ENCODE data around the gene BEST1. TPM values are rescaled to one million over a fixed set of nuclear protein-coding genes. Genes with fewer than 3 reads are reported as not detected.

The BEST1 gene
- total RNA-seq, 1 experiment from 2014 or later: 0.17 TPM

DNA sequence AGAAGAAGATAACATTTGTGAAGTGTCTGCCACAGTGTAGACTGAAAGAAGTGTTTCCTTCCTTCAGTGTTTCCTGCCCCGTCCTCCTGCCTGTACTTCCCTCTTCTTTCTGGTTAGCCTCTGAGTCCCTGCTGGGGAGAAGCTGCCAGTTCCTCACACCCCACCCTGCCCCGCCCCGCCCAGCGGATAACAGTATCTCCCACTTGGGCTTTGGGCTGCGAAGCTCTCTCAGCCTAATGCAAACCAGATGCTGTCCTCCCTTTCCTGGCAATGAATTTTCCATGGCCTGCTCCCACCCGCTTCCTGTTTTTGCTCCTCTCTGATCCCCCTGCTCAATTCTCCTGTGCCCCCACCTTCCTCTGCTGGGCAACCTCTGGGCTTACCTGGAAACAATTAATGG, 27.6 kb upstream of the BEST1 start:
- H3K27ac Mint-ChIP-seq: peak overlapping the region; percentile 94; the same call in 1 of the 2 replicates
- no peaks in the 10 kb centered on the region for H3K9me3 Mint-ChIP-seq
- peaks cover 48% of the 10 kb centered on the region for H3K4me1 Mint-ChIP-seq
- ChIA-PET CTCF (interaction anchor here (1.3 to 5.3 kb wide), 7 partner anchors 14 to 175 kb away, joined by 3 to 95 read pairs (median 17); no protein-coding TSS in a partner anchor), POLR2A (interaction anchor here (1.9 kb wide), 1 partner anchor 15 kb away, joined by 9 read pairs; no protein-coding TSS in a partner anchor)
- DNase-seq (ENCODE audit: low spot score): no peak
- peaks cover 20% of the 10 kb centered on the region for H3K27me3 Mint-ChIP-seq (ENCODE audit: low read depth)
- no peak for TF ChIP-seq FOXK1 (CRISPR knock-in tag; IDR thresholded peaks at IDR 0.05)
- no peak overlapping the region for H3K4me3 Mint-ChIP-seq
- no peaks in the 10 kb centered on the region for H3K36me3 Mint-ChIP-seq
- ATAC-seq: no peak; the same call in 1 of the 2 replicates

DNA sequence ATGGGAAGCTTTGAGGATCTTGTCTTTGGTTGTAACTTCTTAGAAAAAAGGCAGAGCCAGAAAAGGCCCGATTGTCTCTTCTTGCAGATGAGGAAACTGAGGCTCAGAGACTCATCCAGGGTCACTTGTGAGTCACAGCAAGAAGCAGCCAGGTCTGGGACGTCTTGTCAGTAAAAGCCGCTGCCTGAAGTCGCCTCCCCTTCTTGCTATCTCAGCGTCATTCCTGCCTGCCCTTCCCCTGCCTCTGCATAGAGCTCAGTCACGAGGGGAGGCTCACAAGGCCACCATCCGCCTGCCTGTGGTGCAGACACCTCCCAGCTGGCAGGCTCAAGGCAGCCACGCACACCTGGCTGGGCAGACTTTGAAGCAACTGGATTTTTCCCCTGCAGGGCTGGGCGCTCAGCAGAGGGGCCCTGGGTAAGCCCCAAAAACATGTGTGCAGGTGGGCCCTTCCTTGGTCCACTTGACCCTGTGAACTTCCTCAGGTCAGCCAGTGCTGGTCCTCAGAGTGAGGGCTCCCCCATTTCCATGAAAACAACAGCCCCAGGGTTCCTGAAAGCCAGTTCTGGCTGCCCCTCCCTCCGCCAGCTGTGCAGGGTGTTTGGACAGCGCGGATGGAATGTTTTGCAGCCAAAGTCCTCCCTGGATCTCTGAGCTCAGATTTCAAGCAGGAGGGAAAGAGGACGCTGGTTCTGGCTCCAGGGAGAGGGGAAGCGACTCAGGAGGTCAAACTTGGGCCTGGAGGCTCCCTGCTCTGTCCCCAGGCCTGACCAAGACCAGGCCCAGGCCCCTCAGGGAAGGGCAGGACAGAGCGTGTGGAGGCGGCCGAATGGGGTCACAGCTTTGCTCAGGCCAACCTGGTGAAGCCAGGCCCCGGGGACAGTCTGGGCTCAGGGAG, 26.7 kb upstream of the BEST1 start:
- H3K27me3 Mint-ChIP-seq (ENCODE audit: low read depth): peaks cover 11% of the 10 kb centered on the region
- ATAC-seq (peak; percentile 67), DNase-seq (ENCODE audit: low spot score) (peak; percentile 69)
- POLR2A ChIA-PET: interaction anchor here (1.9 kb wide), 1 partner anchor 16 kb away, joined by 9 read pairs; no protein-coding TSS in a partner anchor
- CTCF ChIA-PET: interaction anchor here (0.6 to 5.3 kb wide), 14 partner anchors 10 to 185 kb away, joined by 3 to 95 read pairs (median 6); no protein-coding TSS in a partner anchor
- TF ChIP-seq MAX (CRISPR knock-in tag; IDR thresholded peaks at IDR 0.05) (no peak), TEAD1 (CRISPR knock-in tag; IDR thresholded peaks at IDR 0.05) (no peak), JAZF1 (CRISPR knock-in tag; IDR thresholded peaks at IDR 0.05) (no peak), ZMAT4 (CRISPR knock-in tag; IDR thresholded peaks at IDR 0.05) (no peak), TEAD4 (CRISPR knock-in tag; IDR thresholded peaks at IDR 0.05) (no peak), FOXK1 (CRISPR knock-in tag; IDR thresholded peaks at IDR 0.05) (0 out of 2 replicates have a peak, but pooled peaks have one; percentile 54), KAT7 (CRISPR knock-in tag; IDR thresholded peaks at IDR 0.05; ENCODE audit: borderline replicate concordance) (no peak), ZNF219 (CRISPR knock-in tag; IDR thresholded peaks at IDR 0.05; ENCODE audit: borderline replicate concordance) (no peak), ZNF317 (CRISPR knock-in tag; IDR thresholded peaks at IDR 0.05; ENCODE audit: borderline replicate concordance, low read depth) (no peak), GABPB1 (CRISPR knock-in tag; IDR thresholded peaks at IDR 0.05) (peak; percentile 58)
- TF ChIP-seq, protein P1, sequence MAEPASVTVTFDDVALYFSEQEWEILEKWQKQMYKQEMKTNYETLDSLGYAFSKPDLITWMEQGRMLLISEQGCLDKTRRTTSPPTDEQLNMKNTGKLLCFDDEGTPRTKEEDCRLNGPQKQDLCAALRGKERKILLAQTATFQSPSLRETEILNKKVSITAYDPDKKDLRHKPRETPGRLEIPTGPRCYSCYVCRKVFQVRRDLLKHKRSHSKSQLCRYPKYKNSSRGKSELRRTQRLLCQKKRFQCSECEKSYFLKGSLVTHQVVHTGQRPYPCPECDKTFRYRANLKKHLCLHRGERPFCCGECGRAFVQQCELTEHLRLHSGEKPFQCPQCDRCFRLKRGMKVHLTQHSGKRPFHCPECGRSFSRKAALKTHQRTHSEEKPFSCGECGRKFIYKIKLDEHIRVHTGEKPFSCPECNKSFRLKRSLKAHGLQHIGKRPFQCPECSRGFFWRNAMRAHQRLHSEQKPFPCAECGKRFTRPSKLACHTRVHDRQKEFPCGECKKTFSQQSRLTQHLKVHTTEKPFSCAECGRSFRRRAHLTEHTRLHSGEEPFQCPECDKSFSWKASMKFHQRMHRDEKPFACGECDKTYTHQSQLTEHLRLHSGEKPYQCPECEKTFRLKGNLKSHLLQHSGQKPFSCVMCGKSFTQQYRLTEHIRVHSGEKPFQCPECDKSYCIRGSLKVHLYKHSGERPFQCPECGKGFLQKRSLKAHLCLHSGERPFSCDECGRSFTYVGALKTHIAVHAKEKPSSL (CRISPR knock-in tag; conservative IDR thresholded peaks at IDR 0.05): no peak
- TF ChIP-seq, protein P2, sequence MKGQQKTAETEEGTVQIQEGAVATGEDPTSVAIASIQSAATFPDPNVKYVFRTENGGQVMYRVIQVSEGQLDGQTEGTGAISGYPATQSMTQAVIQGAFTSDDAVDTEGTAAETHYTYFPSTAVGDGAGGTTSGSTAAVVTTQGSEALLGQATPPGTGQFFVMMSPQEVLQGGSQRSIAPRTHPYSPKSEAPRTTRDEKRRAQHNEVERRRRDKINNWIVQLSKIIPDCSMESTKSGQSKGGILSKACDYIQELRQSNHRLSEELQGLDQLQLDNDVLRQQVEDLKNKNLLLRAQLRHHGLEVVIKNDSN (CRISPR knock-in tag; IDR thresholded peaks at IDR 0.05): no peak
- no peaks in the 10 kb centered on the region for H3K9me3 Mint-ChIP-seq
- H3K36me3 Mint-ChIP-seq: no peaks in the 10 kb centered on the region
- H3K4me1 Mint-ChIP-seq: peaks cover 42% of the 10 kb centered on the region
- peak overlapping the region; percentile 41 for H3K4me3 Mint-ChIP-seq
- H3K27ac Mint-ChIP-seq: peak overlapping the region; percentile 94

GRCh38 chr11:61924064-61924455, 26.1 kb upstream of the BEST1 start:
- Mint-ChIP-seq H3K27me3 (ENCODE audit: low read depth) (peaks cover 5% of the 10 kb centered on the region), H3K27ac (peak overlapping the region; percentile 53), H3K4me1 (peaks cover 41% of the 10 kb centered on the region), H3K4me3 (no peak overlapping the region), H3K9me3 (no peaks in the 10 kb centered on the region), H3K36me3 (no peaks in the 10 kb centered on the region)
- TF ChIP-seq, protein P3, sequence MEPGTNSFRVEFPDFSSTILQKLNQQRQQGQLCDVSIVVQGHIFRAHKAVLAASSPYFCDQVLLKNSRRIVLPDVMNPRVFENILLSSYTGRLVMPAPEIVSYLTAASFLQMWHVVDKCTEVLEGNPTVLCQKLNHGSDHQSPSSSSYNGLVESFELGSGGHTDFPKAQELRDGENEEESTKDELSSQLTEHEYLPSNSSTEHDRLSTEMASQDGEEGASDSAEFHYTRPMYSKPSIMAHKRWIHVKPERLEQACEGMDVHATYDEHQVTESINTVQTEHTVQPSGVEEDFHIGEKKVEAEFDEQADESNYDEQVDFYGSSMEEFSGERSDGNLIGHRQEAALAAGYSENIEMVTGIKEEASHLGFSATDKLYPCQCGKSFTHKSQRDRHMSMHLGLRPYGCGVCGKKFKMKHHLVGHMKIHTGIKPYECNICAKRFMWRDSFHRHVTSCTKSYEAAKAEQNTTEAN (CRISPR knock-in tag; IDR thresholded peaks at IDR 0.05): no peak
- 0 out of 2 replicates have a peak, but pooled peaks have one; percentile 34 for TF ChIP-seq ZNF317 (CRISPR knock-in tag; IDR thresholded peaks at IDR 0.05; ENCODE audit: borderline replicate concordance, low read depth)
- DNase-seq (ENCODE audit: low spot score) (no peak), ATAC-seq (no peak)
- ChIA-PET CTCF (interaction anchor here (0.9 to 5.3 kb wide), 13 partner anchors 10 to 184 kb away, joined by 3 to 95 read pairs (median 7); no protein-coding TSS in a partner anchor), POLR2A (interaction anchor here (1.9 kb wide), 1 partner anchor 16 kb away, joined by 9 read pairs; no protein-coding TSS in a partner anchor)

All from WTC11 (cell line).